ENCODE data around the gene CSF2RB. TPM values are rescaled to one million over a fixed set of nuclear protein-coding genes. Genes with fewer than 3 reads are reported as not detected.

CSF2RB gene
- total RNA-seq, 1 donor from 2014 or later = not detected

- H3K4me3 ChIP-seq (ENCODE audit: low read depth, low read length) = no peak overlapping the region
- FAIRE-seq = peak; percentile 36
These were observed 39.7 kb upstream of the CSF2RB start for GRCh38 chr22:36873614-36874308.

DNA sequence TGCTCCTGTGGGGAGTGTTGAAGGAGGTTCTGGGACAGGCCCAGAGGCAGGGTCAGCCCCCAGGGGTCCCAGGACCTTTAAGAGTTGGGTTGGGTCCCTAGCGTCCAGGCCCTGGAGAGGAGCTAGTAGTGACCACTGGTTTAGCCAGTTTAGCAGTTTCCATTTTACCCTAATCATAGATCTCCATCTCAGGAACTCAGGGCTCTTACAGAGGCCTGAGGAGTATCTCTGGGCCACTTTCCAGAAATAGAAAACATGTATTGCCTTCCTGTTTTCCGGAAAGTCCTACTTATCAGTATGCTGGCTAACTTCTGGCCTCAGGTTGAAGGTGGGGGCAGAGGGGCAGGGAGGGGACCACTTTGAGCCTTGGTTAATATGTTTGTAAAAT is 39.1 kb upstream of the CSF2RB start:
- Histone ChIP-seq H3K36me3 (ENCODE audit: control insufficient read depth, insufficient read depth, low read length) (no peaks in the 10 kb centered on the region), H3K27me3 (ENCODE audit: control insufficient read depth, insufficient read depth, low read length) (peaks cover 6% of the 10 kb centered on the region), H3K4me3 (ENCODE audit: low read depth, low read length) (no peak overlapping the region)
- no peak for DNase-seq (ENCODE audit: low read depth)
- no peak for FAIRE-seq
- TF ChIP-seq, protein P1, sequence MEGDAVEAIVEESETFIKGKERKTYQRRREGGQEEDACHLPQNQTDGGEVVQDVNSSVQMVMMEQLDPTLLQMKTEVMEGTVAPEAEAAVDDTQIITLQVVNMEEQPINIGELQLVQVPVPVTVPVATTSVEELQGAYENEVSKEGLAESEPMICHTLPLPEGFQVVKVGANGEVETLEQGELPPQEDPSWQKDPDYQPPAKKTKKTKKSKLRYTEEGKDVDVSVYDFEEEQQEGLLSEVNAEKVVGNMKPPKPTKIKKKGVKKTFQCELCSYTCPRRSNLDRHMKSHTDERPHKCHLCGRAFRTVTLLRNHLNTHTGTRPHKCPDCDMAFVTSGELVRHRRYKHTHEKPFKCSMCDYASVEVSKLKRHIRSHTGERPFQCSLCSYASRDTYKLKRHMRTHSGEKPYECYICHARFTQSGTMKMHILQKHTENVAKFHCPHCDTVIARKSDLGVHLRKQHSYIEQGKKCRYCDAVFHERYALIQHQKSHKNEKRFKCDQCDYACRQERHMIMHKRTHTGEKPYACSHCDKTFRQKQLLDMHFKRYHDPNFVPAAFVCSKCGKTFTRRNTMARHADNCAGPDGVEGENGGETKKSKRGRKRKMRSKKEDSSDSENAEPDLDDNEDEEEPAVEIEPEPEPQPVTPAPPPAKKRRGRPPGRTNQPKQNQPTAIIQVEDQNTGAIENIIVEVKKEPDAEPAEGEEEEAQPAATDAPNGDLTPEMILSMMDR (IDR thresholded peaks at IDR 0.05; ENCODE audit: insufficient read depth, low read length, severe bottlenecking) = no peak

More at GRCh38 chr22:36873614-36874308, 39.7 kb upstream of the CSF2RB start:
- peaks cover 5% of the 10 kb centered on the region for H3K27me3 ChIP-seq (ENCODE audit: control insufficient read depth, insufficient read depth, low read length)
- TF ChIP-seq, protein P1 (IDR thresholded peaks at IDR 0.05; ENCODE audit: insufficient read depth, low read length, severe bottlenecking) = peak; percentile 61
- H3K36me3 ChIP-seq (ENCODE audit: control insufficient read depth, insufficient read depth, low read length) = no peaks in the 10 kb centered on the region
- DNase-seq (ENCODE audit: low read depth) = peak; percentile 90

GRCh38 chr22:36874736-36875135 is 38.7 kb upstream of the CSF2RB start:
- FAIRE-seq (no peak), DNase-seq (ENCODE audit: low read depth) (no peak)
- Histone ChIP-seq H3K4me3 (ENCODE audit: low read depth, low read length) (no peak overlapping the region), H3K27me3 (ENCODE audit: control insufficient read depth, insufficient read depth, low read length) (peaks cover 6% of the 10 kb centered on the region), H3K36me3 (ENCODE audit: control insufficient read depth, insufficient read depth, low read length) (no peaks in the 10 kb centered on the region)
- TF ChIP-seq, protein P1 (IDR thresholded peaks at IDR 0.05; ENCODE audit: insufficient read depth, low read length, severe bottlenecking) = no peak

DNA sequence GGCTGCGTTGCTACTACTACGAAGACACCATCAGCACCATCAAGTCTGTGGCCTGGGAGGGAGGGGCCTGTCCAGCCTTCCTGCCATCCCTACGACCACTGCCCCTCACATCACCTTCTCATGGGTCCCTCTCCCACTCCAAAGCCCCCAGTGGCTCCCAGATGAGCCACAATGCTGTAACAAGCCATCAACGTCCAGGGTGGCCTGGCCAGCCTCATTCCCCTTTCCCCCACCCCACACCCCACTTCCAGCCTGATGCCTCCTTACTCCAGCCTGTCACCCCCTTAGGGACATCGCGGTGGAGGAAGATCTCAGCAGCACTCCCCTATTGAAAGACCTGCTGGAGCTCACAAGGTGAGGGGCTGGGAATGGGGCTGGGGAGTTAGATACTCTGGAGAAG is 37.7 kb upstream of the CSF2RB start:
- FAIRE-seq = no peak

DNA sequence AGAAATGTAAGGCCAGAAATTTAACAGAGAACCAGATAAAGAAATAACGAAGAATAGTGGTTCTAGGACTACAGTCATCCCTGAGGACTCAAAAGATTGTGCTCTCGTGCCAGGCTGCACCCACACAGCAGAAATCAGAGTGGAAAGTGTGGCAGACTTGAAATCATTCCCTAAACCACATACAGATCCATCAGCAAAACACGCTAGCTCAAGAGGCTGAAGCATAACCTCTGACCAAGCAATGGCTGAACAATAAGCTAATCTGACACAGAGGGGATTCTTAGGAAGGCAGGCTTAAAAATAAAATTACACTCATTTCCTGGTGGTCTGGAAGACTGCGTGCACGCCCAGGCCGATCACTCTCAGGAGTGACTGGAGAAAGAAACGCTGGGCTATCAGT is 33.7 kb upstream of the CSF2RB start:
- Histone ChIP-seq H3K4me3 (ENCODE audit: low read depth, low read length) (no peak overlapping the region), H3K27me3 (ENCODE audit: control insufficient read depth, insufficient read depth, low read length) (peaks cover 6% of the 10 kb centered on the region), H3K36me3 (ENCODE audit: control insufficient read depth, insufficient read depth, low read length) (no peaks in the 10 kb centered on the region)
- TF ChIP-seq, protein P1 (IDR thresholded peaks at IDR 0.05; ENCODE audit: insufficient read depth, low read length, severe bottlenecking) = no peak
- no peak for FAIRE-seq
- no peak for DNase-seq (ENCODE audit: low read depth)

More for the DNA sequence above, 37.7 kb upstream of the CSF2RB start:
- DNase-seq (ENCODE audit: low read depth) = no peak
- peaks cover 6% of the 10 kb centered on the region for H3K27me3 ChIP-seq (ENCODE audit: control insufficient read depth, insufficient read depth, low read length)
- H3K36me3 ChIP-seq (ENCODE audit: control insufficient read depth, insufficient read depth, low read length) = no peaks in the 10 kb centered on the region
- TF ChIP-seq, protein P1 (IDR thresholded peaks at IDR 0.05; ENCODE audit: insufficient read depth, low read length, severe bottlenecking) = no peak
- no peak overlapping the region for H3K4me3 ChIP-seq (ENCODE audit: low read depth, low read length)
